ENCODE measurements around the gene CDKN1A. TPM values are rescaled to one million over a fixed set of nuclear protein-coding genes. Genes with fewer than 3 reads are reported as not detected.

The CDKN1A gene
- total and polyA plus RNA-seq, 2 donors from 2014 or later = 46.4 to 66.2 TPM

DNA sequence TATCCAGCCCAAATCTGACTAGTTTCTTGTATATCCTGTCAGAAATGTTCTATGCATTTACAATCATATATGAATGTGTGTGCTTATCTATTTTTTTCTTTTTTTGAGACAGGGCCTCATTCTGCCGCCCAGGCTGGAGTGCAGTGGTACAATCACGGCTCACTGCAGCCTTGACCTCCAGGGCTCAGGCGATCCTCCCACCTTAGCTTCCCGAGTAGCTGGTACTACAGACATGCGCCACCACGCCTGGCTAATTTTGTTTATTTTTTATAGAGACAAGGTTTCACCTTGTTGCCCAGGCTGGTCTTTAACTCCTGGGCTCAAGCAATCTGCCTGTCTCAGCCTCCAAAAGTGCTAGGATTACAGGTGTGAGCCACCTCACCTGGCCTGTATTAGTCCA, 16.1 kb downstream of the CDKN1A start:
- intact Hi-C loops (cut with DNase I) = loop anchor here (10.0 kb wide), 1 partner anchor 50 kb away; no protein-coding TSS in a partner anchor

DNA sequence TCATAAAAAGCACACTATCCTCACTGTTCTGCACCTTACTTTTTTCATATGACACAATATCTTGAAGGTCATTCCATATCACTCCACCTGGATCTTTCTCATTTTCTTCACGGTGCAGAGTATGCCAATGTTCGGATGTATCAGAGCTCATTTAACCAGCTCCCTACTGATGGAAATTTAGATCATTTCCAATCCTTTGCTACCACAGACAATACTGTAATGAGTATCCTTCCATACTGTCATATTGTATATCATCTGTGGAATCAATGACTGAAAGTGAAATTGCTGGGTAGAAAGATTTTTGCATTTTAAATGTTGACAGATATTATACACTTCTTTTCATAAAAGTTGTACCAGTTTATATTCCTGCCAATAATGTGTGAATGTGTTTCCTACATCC, 16.9 kb downstream of the CDKN1A start:
- no peak for FAIRE-seq
- no peaks in the 10 kb centered on the region for H3K36me3 ChIP-seq (ENCODE audit: control insufficient read depth in 2 of 3, insufficient read depth in 3 of 3, low read length in 3 of 3)
- no peak for DNase-seq
- H3K9me3 ChIP-seq (ENCODE audit: control insufficient read depth in 2 of 3, insufficient read depth in 1 of 3, low read length in 3 of 3) = no peaks in the 10 kb centered on the region
- TF ChIP-seq, protein P1, sequence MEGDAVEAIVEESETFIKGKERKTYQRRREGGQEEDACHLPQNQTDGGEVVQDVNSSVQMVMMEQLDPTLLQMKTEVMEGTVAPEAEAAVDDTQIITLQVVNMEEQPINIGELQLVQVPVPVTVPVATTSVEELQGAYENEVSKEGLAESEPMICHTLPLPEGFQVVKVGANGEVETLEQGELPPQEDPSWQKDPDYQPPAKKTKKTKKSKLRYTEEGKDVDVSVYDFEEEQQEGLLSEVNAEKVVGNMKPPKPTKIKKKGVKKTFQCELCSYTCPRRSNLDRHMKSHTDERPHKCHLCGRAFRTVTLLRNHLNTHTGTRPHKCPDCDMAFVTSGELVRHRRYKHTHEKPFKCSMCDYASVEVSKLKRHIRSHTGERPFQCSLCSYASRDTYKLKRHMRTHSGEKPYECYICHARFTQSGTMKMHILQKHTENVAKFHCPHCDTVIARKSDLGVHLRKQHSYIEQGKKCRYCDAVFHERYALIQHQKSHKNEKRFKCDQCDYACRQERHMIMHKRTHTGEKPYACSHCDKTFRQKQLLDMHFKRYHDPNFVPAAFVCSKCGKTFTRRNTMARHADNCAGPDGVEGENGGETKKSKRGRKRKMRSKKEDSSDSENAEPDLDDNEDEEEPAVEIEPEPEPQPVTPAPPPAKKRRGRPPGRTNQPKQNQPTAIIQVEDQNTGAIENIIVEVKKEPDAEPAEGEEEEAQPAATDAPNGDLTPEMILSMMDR (IDR thresholded peaks at IDR 0.05; ENCODE audit: borderline replicate concordance, extremely low read depth, insufficient read depth) = no peak
- H3K4me1 ChIP-seq (ENCODE audit: control insufficient read depth in 2 of 3, insufficient read depth in 2 of 3, low read depth in 1 of 3, low read length in 3 of 3) = no peaks in the 10 kb centered on the region
- no peak overlapping the region for H3K27ac ChIP-seq (ENCODE audit: low read depth in 2 of 2, low read length in 2 of 2)
- no peaks in the 10 kb centered on the region for H3K27me3 ChIP-seq (ENCODE audit: control insufficient read depth, insufficient read depth, low read length)
- H3K9ac ChIP-seq (ENCODE audit: low read length in 3 of 3) = no peak overlapping the region
- no peak overlapping the region for H3K4me3 ChIP-seq (ENCODE audit: low read length in 3 of 3)
- intact Hi-C loops (cut with DNase I) = loop anchor here (10.0 kb wide), 1 partner anchor 49 kb away; no protein-coding TSS in a partner anchor

More for the DNA sequence above, 16.1 kb downstream of the CDKN1A start:
- no peaks in the 10 kb centered on the region for H3K9me3 ChIP-seq (ENCODE audit: control insufficient read depth in 2 of 3, insufficient read depth in 1 of 3, low read length in 3 of 3)
- TF ChIP-seq, protein P1 (IDR thresholded peaks at IDR 0.05; ENCODE audit: borderline replicate concordance, extremely low read depth, insufficient read depth) = no peak
- no peaks in the 10 kb centered on the region for H3K27me3 ChIP-seq (ENCODE audit: control insufficient read depth, insufficient read depth, low read length)
- no peak overlapping the region for H3K9ac ChIP-seq (ENCODE audit: low read length in 3 of 3)
- H3K4me3 ChIP-seq (ENCODE audit: low read length in 3 of 3) = no peak overlapping the region
- no peaks in the 10 kb centered on the region for H3K36me3 ChIP-seq (ENCODE audit: control insufficient read depth in 2 of 3, insufficient read depth in 3 of 3, low read length in 3 of 3)
- H3K4me1 ChIP-seq (ENCODE audit: control insufficient read depth in 2 of 3, insufficient read depth in 2 of 3, low read depth in 1 of 3, low read length in 3 of 3) = no peaks in the 10 kb centered on the region
- DNase-seq (peak in 3 of 5 donors; percentile 70 to 85 (median 76)), FAIRE-seq (no peak)
- H3K27ac ChIP-seq (ENCODE audit: low read depth in 2 of 2, low read length in 2 of 2) = no peak overlapping the region

DNA sequence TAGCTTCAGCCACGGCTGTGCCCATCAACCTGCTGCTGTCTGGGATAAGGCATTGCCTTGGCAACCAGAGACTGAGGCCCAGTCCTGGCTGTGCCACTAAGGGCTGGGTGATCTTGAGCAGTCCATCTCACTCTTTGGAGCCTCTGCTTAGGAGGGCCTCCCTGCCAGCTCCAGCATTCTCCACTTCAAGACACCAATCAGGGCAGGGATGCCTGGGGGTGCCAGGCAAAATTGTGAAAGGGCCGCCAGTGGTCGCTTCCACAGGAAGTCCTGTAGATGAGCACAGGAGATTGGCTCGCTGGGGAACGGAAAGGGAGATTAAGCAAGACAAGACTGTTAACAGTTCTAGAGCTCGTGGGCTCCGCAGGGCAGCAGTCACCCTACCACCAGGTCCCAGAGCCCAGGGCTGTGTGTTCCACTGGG, 19.0 kb downstream of the CDKN1A start, which contains the start of gene RAB44:
TSS of gene RAB44 (plus strand) at position 346 of the 423 bp plus-strand sequence. CDS start 6,410 bp downstream, outside the sequence.
- Histone ChIP-seq H3K27ac (ENCODE audit: low read depth in 2 of 2, low read length in 2 of 2) (no peak within 1 kb of the TSS), H3K9ac (ENCODE audit: low read length in 3 of 3) (no peak within 1 kb of the TSS), H3K27me3 (ENCODE audit: control insufficient read depth, insufficient read depth, low read length) (no peaks in the 10 kb centered on the region), H3K4me1 (ENCODE audit: control insufficient read depth in 2 of 3, insufficient read depth in 2 of 3, low read depth in 1 of 3, low read length in 3 of 3) (no peaks in the 10 kb centered on the region), H3K36me3 (ENCODE audit: control insufficient read depth in 2 of 3, insufficient read depth in 3 of 3, low read length in 3 of 3) (no peaks in the 10 kb centered on the region), H3K4me3 (ENCODE audit: low read length in 3 of 3) (no peak within 1 kb of the TSS), H3K9me3 (ENCODE audit: control insufficient read depth in 2 of 3, insufficient read depth in 1 of 3, low read length in 3 of 3) (no peaks in the 10 kb centered on the region)
- intact Hi-C loops (cut with DNase I) = loop anchor here (10.0 kb wide), 1 partner anchor 47 kb away; no protein-coding TSS in a partner anchor
- TF ChIP-seq, protein P1 (IDR thresholded peaks at IDR 0.05; ENCODE audit: borderline replicate concordance, extremely low read depth, insufficient read depth) = no peak
- DNase-seq (no peak), FAIRE-seq (no peak)

DNA sequence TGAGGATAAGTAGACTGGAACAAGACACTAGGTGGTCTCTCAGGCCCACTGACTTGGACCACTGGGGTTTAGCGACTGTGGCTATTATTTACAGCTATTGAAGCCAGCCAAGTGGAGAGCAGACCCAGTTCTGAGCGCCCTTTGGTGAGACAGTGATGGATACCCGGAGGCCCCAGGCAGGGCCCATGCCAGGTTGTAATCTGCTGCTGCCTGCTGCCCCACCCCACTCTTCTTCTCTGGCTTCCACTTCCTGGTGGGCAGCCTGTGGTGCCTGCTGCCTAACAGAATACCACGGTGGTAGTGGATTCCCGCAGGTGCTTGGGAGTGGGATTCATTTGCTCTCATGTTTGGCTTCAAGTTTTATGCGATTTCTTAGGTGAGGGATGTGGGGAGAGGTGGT, 19.7 kb downstream of the CDKN1A start:
- Histone ChIP-seq H3K9ac (ENCODE audit: low read length in 3 of 3) (no peak overlapping the region), H3K4me3 (ENCODE audit: low read length in 3 of 3) (no peak overlapping the region), H3K27ac (ENCODE audit: low read depth in 2 of 2, low read length in 2 of 2) (no peak overlapping the region), H3K27me3 (ENCODE audit: control insufficient read depth, insufficient read depth, low read length) (no peaks in the 10 kb centered on the region), H3K36me3 (ENCODE audit: control insufficient read depth in 2 of 3, insufficient read depth in 3 of 3, low read length in 3 of 3) (no peaks in the 10 kb centered on the region), H3K9me3 (ENCODE audit: control insufficient read depth in 2 of 3, insufficient read depth in 1 of 3, low read length in 3 of 3) (no peaks in the 10 kb centered on the region), H3K4me1 (ENCODE audit: control insufficient read depth in 2 of 3, insufficient read depth in 2 of 3, low read depth in 1 of 3, low read length in 3 of 3) (no peaks in the 10 kb centered on the region)
- no peak for DNase-seq
- intact Hi-C loops (cut with DNase I) = loop anchor here (10.0 kb wide), 1 partner anchor 47 kb away; no protein-coding TSS in a partner anchor
- no peak for FAIRE-seq
- TF ChIP-seq, protein P1 (IDR thresholded peaks at IDR 0.05; ENCODE audit: borderline replicate concordance, extremely low read depth, insufficient read depth) = no peak

All from kidney (tissue), 14 donors.